NCI-H2081 treated with DMSO at 0.1 percent for 48 hours (cell line): ENCODE data around the gene UBALD1.
"Not testable (repeated sequence)": the region's sequence is repeated elsewhere in the genome, so short reads cannot be mapped to it uniquely, and the experiment has no call there.

Source experiments
- DNase-seq: peaks from one replicate; lab custom pipeline; 2025; lab: John Stamatoyannopoulos, UW

The UBALD1 gene

DNA sequence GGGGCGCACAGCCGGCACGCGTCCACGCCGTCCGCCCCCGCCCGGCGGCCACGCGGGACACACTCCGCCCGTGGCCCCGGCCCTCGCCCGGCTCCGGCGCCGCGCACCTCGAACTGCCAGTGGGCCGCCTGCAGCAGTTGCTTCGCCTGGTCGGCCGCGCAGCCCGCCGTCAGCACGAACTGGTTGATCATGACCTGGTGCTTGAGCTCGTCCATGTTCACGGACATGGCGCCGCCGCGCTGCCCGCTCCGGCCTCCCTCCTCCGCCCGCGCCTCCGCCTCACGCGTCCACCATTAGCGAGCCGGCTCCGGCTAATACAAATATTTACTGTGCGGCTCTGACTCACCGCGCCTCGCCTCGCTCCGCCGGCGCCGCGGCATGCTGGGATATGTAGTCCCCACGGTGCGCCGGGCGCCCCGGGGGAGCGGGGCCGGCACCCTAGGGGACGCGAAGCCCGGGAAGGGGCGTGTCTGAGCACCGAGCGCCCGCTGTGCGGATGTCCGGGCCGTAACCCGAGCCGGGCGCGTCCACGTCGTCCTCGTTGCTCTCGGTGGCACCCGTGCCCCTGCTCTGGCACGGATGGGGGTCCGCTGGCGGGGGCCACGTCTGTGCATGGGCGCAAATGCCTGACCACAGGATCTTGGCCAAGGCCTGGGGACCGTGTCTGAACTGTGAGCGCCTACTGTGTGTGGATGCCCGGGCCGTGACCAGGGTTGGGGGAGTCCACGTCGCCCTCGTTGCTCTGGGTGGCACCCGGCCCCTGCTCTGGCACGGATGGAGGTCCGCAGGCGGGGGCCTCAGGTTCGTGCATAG, at the start of gene UBALD1:
TSS of gene UBALD1 (minus strand) at position 318 of the 813 bp plus-strand sequence. CDS start at position 227, 91 bp downstream.
- peak; percentile 62 for DNase-seq

DNA sequence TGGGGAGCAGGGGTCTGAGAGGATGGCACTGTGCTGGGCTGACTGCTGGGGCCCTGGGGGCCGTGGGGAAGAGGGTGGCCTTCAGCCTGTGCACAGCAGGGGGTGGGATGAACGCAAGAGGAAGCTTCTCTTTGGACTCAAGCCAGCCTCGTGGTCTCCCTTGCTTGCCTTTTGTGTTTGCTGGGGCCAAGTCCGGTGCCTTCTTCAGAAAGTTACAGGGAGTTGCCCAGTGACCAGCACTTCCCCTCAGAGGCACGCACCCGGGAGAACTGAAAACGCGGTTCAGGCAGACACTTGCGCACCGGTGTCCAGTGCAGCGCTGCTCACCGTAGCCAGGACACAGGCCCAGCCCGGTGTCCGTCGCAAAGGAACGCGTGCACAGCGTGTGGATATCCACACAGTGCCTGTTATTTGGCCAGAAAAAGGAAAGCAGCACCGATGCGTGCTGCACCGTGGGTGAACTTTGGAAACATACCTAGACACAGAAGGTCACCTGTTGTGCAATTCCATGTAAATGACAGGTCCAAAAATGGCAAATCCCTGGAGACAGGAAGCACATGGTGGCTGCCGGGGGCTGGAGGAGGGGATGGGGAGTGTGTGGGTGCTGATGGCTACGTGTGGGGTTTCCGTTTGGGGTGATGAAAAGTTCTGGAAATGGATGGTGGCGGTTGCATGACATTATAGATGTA, 49.2 kb upstream of the UBALD1 start:
- DNase-seq = no peak

GRCh38 chr16:4663465-4663776, 48.7 kb upstream of the UBALD1 start:
- DNase-seq = peak; percentile 22

- DNase-seq = peak; percentile 61
Measured at GRCh38 chr16:4661661-4662060, 47.0 kb upstream of the UBALD1 start.

GRCh38 chr16:4660454-4661007, 45.8 kb upstream of the UBALD1 start:
- DNase-seq = no peak

- DNase-seq = no peak
Measured at GRCh38 chr16:4659363-4660353, 45.0 kb upstream of the UBALD1 start.

DNA sequence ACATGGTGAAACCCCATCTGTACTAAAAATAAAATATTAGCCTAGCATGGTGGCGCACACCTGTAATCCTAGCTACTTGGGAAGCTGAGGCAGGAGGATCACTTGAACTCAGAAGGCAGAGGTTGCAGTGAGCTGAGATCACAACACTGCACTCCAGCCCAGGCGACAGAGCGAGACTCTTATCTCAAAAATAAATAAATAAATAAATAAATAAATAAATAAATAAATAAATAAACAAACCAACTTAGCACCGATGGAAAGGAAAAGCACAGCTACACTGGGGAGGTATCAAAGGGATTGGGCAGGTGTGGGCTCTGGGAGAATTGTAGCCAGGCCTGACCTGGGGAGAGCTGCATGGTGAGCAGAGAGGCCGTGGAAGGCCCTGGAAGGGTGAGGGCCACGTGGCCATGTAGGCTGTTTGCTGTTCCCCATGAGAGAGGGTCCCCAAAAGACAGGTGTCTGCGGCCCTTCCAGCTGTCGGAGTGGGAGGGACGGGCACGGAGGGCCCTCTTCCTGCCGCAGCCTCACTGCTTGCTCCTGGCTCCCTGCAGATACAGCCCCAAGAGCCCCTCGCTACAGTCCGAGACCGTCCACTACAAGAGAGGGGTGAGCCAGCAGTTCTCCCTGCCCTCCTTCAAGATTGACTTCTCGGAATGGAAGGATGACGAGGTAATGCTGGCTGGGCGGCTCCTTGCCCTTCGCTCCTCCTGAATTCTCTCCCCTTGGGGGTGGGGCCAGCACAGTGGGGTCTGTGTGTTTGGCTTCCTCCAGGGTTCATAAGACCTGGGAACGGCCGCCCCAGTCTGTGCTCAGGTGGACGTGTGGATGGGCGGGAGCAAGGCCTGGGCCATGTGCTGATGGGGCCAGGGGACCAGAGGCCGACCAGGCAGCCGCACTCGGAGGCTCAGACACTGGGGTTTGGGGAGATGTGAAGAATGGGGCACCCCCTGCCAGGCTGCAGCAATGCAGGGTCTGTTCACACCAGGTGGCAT, 42.3 kb upstream of the UBALD1 start:
- DNase-seq = no peak

GRCh38 chr16:4656221-4656620, 41.5 kb upstream of the UBALD1 start:
- no peak for DNase-seq

DNA sequence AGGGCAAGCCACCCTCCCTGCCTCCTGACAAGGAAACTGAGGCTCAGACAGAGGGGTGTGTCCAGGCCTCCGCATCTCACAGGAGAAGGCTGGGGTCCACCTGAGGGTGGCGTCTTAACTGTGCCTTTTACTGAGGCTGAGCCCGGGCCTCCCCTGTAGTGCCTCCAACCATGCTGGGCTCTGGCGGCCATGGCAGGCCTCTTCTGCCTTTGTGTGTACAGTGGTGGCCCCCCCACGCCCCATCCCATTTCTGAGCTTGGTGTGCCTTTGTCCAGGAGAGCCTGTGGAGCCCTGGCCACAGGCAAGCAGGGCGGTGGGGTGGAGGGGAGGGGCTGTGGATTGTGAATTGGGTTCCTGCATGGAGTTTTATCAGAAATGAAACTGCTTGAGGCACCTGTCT, 41.1 kb upstream of the UBALD1 start:
- no peak for DNase-seq

- DNase-seq = no peak
Measured at GRCh38 chr16:4654964-4655590, 40.4 kb upstream of the UBALD1 start.

GRCh38 chr16:4654011-4654963, 39.6 kb upstream of the UBALD1 start:
- no peak for DNase-seq

- no peak for DNase-seq
Measured at GRCh38 chr16:4652561-4652960, 37.9 kb upstream of the UBALD1 start.

GRCh38 chr16:4651827-4652226, 37.1 kb upstream of the UBALD1 start:
- no peak for DNase-seq

- not testable (repeated sequence) for DNase-seq
Measured at GRCh38 chr16:4650443-4651074, 35.9 kb upstream of the UBALD1 start.

- DNase-seq = no peak
Measured at GRCh38 chr16:4649744-4650442, 35.2 kb upstream of the UBALD1 start.

DNA sequence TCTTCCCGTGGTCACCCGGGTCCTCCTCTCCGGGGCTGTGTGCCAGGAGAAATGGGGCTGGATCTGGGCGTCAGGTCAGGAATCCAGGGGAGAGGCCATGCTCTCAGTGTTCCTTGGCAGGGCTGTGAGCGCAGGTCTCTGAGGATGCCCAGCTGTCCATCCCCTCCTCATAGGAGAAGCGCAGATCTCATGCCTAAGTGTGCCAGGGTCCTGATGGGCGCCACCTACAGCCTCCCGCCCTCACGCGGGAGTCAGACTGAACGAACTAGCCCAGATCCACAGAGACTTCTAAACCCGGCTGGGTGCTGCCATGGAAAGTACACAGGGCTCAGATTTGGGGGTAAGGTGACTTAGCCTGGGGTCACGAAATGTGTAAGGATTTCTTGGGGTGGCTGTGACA, 34.2 kb upstream of the UBALD1 start:
- no peak for DNase-seq

GRCh38 chr16:4647644-4647980, 32.9 kb upstream of the UBALD1 start:
- DNase-seq = no peak
